Measurements from ENCODE around the gene C19orf25.
"Not testable (repeated sequence)": the region's sequence is repeated elsewhere in the genome, so short reads cannot be mapped to it uniquely, and the experiment has no call there.

Gene C19orf25

DNA sequence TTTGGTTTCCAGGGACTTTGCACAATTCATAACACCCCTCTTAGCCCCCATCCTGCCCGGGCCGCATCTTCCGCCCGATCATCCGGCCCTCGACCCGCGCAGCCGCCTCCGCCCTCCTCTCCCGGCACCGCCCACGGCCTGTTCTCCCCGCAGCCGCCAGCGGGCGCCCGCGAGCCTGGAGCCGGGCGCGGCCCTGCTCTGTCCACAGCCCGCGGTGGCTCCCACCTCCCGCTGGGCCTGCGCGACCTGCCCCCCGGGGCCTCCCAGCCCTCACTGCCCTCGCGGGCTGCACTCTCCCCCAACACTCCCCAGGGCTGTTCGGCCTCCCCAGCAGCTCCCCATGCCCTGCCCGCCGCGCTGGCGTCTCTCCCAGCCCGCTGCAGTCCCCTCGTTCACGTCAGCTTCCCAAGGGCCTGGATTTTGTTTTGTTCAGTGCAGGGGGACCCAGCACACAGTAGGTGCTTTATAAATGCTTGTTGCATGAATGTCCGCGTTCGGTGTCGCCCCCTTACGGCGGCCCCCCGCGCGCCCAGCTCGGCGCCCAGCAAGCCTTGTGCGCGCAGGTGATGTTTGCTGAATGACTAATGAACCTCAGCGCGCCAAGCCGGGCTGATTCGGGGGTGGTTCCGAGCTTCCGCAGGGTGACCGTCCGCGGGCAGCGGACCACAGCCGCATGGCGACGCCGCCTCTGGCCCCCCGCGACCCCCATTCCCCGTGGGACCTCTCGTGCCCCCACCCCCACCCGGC lies 33.7 kb downstream of the C19orf25 start:
- DNase-seq: peak; percentile 86

DNA sequence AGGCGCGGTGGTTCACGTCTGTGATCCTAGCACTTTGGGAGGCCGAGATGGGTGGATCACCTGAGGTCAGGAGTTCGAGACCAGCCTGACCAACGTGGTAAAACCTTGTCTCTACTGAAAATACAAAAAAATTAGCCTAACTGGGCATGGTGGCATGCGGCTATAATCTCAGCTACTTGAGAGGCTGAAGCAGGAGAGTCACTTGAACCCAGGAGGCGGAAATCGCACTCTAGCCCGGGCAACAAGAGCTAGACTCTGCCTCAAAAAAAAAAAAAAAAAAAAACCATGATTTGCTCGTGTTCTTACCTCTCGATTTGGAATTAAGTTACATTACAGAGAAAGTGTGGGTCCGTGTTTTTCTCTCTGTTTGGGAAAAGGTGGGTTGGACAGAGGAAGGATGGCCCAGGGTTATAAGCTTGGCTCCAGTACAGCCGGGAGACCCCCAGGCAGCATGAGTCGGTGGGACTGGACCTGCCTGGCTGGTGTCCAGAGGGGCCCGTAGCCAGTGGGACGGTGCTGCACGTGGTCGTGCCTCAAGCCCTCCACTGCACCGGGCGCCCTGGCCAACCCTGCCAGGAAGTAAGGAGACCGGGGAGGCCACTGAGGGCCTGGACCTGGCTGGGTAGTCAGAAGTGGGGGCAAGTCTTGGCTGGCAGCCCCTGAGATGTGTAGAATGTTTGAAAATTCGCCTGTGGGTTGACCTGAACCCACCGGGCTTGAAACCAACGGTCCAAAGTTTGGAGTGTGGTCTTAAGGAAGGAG lies 37.2 kb downstream of the C19orf25 start:
- DNase-seq: no peak

DNA sequence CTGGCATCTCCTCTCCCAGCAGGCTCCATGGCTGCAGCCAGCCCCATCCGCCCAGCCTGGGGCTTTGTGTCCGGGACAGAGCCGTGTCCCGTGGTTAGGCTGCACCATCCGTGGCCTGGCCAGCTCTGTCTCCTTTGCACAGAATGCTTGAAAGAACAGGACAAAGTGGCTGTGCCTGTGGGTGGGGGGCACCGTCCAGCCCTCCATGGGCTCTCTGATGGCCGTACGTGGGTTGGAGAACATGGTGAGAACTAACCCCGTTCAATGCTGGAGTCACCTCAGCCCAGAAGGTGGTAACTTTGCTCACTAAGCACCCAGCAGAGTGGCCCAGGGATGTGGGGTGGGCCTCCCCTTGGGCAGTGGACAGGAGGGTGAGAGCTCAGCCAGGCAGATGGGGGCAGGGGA lies 38.0 kb downstream of the C19orf25 start:
- no peak for DNase-seq

DNA sequence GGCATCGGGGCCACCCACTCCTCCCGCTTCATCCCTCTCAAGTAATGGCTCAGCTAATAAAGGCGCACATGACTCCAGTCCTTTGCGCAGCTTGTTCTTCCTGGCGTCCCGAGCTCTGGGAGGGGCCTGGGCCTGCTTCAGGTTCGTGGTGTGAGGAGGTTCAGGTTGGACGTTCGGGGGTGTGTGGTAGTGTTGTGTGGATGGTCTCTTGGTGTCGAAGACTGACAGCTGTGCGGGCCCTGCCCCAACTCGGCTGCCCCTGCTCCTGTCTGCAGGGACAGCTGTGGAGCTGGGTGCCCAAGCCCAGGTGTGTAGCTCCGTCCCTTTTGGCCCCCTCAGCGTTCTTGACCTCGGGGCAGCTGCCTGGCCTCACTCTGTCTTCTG lies 38.6 kb downstream of the C19orf25 start:
- no peak for DNase-seq

DNA sequence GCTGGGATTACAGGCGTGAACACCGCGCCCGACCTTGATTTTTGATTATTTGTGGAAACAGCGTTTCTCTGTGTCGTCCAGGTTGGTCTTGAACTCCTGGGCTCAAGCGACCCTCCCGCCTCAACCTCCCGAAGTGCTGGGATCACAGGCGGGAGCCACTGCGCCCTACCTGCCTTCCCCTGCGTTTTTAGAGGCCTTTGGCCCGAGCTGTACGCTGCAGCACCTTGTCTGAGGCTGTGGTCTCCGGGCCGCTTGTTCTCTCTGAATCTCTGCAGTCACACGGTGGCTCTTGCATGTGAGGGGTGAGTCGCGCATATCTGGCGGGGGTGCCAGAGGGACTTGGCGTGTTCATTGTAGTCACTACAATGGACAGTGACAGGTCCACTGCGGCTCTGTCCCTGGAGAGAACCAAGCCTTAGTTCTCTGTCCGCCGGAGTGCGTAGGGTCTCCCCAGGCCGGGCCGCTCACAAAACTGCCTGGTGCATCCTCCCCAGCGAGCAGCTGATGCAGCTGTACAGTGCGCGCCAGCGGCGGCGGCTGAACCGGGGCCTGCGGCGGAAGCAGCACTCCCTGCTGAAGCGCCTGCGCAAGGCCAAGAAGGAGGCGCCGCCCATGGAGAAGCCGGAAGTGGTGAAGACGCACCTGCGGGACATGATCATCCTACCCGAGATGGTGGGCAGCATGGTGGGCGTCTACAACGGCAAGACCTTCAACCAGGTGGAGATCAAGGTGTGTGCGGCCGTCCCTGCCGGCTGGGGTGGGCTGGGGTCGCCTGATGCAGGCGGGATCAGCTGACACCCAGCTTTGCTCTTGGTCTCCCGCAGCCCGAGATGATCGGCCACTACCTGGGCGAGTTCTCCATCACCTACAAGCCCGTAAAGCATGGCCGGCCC lies 39.2 kb downstream of the C19orf25 start:
- not testable (repeated sequence) for DNase-seq

DNA sequence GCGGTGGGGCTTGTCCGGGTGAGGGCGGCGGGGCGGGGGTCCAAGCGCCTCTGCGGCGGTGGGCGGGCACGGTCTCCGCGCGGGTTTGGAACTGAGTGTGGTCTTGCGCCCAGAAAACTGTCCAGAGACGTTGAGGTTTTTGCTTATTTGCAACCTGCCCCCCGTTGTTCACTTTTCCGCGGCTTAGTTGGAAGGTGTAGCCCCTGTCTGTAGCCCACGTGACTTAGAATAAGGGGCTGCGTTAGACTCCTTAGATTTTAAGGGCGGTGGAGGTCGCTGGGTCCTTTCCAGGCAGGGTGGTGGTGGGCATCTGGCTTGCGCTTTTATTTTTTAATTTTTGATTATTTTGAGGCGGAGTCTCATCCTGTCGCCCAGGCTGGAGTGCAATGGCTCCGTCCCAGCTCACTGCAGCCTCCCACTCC lies 40.1 kb downstream of the C19orf25 start:
- no peak for DNase-seq

DNA sequence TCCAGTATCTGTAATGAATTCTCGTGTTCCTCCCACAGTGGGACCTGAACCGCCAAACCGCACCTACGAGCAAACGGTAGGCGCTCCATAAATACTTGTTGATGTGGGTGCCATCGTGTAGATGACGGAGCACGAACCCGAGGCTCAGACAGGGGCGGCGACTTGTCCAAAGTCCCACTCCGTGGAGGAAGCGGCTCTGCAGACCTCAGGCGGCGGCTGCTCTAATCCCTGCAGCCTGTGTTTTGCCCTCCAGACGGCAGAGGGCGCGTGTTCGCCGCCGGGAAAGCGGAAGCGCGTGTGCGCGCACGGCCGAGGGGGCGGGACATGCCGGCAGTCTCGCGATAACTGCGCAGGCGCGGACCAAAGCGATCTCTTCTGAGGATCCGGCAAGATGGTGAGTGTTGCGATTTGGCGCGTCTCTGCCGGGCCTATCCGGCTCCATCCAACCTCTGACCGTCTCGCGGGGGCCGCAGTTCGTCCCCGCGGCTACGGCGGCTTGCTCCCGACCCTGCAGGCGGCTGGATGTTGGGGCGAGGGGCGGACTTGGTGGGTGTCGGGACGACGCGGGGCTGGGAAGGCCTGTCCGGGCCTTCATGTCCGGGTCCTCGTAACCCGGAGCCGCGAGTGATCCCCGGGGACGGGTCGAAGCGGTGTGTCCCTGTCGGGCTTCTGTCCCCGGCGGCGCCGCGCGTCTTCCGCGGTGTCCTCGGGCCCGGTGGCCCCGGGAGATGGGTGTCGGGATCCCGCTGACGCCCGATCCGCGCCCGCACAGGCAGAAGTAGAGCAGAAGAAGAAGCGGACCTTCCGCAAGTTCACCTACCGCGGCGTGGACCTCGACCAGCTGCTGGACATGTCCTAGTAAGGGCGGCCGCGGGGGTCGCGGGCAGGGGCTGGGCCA lies 40.7 kb downstream of the C19orf25 start, which contains the start of gene RPS15:
RPS15 (plus strand) TSS at position 362 of the 898 bp plus-strand sequence; CDS start at position 392, 30 bp downstream.
- DNase-seq: peak; percentile 97

DNA sequence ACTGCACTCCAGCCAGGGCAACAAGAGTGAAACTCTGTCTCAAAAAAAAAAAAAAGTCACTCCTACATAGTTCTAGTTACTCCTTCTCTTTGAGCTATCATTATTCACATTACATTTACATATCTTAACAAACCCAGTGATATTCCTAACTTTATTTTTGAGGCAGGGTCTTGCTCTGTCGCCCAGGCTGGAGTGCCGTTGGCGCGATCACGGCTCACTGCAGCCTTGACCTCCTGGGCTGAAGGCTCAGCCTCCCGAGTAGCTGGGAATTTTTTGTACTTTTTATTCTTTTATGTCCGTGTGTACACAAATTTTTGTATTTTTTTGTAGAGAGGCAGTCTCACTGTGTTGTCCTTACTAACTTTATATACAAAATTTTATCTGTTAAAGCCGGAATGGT lies 41.4 kb downstream of the C19orf25 start:
- DNase-seq: no peak

DNA sequence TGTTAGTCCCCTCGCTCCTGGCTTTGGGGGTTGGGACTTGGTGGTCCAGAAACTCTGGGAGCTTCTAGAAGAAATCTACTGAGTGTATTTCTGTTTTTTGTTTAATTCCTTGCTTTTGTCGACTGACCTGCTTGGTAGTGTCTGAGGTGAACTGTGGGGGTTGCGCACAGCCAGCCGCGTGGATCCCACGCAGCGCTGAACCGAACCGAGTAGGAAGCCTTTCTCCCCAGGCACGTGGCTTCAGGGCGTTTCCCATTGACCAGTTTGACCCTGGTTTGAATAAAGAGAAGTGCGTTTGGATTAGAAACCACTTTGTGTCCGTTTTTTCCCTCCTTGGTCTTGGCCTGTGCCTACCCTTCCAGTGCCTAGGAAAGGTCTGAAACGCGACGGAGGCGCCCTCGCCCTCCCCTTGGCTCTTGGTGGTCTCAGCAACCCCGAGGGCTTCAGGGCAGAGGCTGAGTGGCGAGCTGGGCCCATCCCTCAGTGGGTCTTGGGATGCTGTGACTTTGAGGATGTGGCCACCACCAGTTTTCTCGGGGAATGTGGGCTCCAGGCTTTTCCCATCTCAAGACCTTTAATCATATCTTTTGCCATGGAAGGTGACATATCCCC lies 43.5 kb downstream of the C19orf25 start:
- no peak for DNase-seq

DNA sequence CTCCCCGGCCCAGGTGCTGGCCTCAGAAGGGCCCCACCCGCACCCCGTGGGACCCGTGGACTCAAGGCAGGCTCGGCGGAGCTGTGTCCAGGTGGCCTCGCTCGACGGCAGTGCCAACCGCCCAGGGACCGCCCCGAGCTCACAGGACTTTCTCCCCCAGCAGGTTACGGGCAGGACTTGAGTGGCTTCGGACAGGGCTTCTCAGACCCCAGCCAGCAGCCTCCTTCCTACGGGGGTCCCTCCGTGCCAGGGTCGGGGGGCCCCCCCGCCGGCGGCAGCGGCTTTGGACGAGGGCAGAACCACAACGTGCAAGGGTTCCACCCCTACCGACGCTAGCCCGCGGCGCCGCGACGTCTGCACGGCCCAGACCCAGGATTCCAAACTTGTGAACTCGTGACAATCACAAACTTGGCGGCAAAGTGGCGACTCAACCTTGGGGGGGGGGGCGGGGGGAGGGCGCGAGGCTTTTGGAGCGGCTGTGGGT lies 44.4 kb downstream of the C19orf25 start:
- DNase-seq: no peak

DNA sequence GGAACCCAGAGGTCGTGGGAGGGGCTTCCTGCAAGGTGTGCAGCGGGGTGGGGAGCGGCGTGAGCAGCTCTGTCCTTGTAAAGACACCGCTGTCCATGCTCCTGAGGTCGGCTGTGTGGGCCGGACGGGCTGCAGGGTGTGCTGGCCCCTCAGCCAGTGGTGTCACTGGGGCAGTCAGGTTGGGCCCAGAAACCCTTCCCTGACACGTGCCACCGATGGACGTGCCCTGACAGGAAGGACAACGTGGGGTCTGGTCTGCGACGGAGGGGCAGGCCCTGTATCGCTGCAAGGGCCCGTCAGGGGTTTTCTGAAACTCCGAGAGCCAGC lies 45.0 kb downstream of the C19orf25 start:
- no peak for DNase-seq

DNA sequence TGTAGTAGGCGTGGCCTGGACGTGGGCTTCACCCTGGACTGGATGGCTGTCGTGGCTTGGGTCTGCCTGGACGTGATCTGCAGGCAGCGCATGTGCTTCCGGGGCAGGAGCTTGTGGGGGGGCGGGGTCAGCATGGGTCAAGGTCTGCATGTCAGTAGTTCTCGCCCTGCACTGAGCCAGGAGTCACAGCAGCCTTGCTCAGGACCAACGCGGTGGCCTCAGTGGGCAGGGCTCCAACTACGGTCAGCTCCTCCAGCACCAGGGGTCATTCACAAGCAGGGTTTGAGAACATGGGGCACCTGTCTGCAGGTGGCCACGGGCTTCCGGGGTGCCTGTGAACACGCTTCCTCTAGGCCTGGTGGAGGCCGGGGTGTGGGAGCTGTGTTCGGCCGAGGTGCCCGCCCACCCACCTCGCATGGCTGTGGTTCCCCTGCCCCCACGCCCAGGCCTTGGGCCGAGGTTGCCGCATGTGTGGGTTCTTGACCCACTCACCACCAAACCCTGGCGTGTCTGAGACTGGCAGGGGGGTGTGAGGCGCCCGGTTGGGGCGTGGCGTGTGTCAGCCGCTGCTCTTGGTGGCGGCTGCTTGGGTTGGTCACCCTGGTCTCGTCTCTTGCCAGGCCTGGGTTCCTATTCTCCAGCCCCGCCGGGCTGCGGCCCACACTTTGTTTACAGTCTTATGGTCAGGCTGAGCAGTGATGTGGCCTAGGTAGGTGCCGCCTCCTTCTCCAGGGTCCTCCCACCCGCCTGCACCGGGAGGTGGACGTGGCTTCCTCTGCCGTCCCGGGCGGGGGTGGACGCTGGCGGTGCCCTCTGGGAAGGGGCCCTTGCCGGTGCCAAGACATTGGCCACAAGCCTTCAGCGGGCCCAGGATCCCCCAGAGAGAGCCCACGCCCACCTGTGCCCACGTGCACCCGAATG lies 45.6 kb downstream of the C19orf25 start:
- DNase-seq: no peak

DNA sequence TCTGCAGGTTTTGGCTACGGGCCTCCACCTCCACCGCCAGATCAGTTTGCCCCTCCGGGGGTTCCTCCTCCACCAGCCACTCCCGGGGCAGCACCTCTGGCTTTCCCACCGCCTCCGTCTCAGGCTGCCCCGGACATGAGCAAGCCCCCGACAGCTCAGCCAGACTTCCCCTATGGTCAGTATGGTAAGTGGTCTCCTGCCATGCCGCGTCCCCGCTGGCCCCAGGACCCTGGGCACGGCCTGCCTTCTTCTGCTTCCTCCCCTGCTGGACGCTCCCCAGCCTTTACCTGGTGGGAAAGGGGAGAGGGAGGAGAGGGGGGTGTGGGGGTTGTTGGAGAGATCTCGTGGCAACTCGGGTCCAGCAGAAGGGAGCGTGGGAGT lies 46.5 kb downstream of the C19orf25 start:
- no peak for DNase-seq

DNA sequence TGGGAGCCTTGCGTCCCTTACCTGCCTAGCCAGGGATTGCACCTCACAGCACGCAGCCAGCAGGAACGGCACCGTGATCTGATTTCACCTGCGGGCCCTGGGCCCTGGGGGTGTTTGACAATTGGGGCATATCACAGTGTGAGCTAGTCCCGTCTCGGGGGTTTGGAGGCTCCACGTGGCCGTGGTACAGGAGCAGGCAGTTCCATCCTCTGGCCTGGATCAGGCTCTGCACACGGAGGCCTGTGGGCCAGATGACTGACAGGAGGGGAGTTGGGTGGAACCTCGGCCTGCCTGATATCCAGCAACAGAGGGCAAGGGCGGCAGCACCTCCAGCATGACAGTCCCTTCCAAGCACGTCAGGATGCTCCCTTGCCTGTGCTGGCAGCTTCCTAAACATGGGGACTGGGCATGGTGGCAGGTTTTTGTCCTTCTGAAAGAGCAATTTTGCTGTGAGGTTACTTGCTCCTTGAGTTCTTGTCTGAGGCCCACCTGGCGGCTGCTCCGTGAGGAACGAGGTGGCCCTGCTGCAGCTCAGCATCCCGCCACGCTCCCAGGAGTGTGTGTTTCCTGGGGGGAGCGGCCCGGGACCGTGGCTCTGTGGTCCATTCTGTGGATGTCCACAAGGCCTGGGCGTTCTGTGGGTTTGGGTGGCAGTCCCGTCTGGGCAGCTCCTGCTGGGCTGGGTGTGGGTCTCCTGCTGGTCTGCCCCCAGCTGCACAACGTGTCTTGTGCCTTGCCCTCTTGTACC lies 47.1 kb downstream of the C19orf25 start:
- no peak for DNase-seq

DNA sequence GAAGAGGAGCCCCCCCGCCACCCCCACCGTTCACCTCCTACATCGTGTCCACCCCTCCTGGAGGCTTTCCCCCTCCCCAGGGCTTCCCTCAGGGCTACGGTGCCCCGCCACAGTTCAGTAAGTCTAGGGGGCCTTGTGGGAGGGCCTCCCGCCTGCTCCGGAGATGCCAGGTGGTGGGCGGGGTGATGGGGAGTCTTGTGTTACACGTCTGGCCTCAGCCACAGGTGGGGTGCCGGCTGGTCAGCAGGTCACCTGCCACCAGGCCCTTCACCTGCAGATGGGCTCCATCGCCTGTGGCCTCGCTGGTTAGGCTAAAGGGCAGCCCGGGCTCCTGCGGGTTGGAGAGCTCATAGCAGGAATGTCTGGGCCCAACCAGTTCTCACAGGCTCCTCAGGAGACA lies 48.8 kb downstream of the C19orf25 start:
- DNase-seq: no peak

DNA sequence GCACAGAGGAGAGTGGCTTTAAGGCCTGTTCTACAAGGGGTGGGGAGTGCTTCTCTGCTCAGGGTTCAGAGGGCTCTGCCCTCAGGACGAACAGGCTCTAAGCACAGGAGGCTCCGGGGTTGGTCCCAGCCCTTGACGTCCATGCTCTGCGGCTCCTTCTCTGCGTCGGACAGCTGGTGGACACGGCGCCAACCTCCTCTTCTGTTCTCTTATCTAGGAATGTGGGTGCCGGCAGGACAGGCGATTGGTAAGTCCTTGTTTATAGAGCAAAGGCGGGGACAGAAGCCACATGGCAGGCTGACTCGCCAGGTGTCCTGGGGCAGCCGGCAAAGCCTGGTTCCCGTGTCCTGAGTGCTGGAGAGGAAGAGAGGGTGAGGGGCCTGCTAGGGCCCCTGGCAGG lies 49.3 kb downstream of the C19orf25 start:
- DNase-seq: no peak

DNA sequence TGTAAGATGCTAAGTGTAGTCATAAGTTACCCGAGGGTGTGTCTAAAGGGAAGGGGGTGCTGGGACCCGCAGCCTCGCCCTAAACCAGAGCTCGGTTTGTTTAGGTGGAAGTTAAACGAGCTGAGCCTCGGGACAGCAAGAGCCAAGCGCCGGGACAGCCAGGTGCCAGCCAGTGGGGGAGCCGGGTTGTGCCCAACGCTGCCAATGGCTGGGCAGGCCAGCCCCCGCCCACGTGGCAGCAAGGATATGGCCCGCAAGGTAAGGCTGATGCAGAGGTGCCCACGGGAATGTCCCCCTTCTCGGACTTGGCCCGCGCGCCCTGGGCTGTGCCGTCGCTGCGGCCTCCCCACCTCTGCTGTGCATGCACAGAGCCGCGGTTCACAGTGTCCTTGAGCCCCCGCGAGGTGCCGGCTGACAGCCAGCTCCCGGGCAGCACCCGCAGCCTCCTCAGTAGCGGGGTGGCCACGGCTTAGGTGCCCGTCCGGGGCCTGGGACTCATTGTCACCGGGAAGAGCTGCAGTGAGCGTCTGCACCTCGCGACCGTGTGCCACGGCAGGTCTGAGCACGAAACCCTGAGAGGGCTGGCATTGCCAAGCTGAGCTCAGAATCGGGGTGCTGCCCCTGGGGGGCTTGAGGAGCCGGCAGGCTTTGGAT lies 50.1 kb downstream of the C19orf25 start:
- DNase-seq: no peak

DNA sequence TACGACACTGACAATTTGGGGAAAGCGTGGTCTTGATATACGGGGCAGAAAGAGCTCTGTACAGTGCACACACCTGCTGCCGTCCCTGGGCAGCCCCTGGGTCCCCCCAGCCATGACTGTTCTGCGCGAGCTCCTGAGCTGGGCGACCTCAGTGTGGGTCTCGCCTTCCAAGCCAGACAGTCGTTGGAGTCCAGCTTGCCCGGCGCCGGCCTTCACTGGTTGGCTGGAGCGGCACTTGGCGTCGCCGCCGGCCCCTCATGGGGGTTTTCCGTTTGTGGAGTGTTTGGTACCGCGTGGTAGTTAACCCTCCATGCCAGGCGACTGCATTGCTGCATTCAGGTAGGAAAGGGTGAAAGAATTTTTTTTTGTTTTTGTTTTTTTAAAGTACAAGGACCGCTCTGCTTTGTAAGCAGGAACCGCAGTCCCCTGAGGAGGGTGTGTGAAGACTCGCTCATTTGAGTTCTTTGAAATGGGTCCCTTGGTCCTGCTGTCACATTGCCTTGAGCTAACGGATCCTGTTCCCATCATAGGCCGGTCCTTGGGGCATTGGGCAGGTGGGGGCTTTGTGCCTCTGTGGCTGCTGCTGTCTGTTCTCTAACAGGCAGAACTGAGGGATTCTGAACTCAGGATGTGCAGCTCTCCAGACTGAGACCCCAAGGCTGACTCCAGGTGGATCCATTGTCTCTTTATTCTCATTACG lies 51.6 kb downstream of the C19orf25 start:
- DNase-seq: no peak

DNA sequence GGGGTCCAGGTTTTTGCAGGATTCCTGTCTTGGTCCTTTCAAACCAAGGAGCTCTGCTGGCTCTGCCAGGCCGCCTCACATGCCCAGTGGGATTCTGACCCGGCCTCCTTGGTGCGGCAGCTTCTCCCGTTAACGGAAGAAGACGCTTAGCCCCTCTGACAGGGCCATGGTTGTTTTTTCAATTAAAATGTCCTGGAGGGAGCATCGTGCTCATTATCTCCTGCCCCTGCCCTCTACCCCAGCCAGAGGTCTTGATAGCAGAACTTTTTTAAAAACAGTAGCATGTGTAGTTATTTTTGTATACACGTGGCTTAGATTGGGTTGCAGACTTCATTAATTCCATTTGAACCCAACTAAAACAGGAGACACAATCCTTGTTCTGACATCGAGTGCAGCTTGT lies 52.3 kb downstream of the C19orf25 start:
- DNase-seq: no peak

All from islet precursor cell (in vitro differentiated cells).